ENCODE results near the gene TPCN1. TPM values are rescaled to one million over a fixed set of nuclear protein-coding genes. Genes with fewer than 3 reads are reported as not detected.

TPCN1 gene
- total and polyA plus RNA-seq, 2 donors from 2014 or later: 38.4 to 93.3 TPM

DNA sequence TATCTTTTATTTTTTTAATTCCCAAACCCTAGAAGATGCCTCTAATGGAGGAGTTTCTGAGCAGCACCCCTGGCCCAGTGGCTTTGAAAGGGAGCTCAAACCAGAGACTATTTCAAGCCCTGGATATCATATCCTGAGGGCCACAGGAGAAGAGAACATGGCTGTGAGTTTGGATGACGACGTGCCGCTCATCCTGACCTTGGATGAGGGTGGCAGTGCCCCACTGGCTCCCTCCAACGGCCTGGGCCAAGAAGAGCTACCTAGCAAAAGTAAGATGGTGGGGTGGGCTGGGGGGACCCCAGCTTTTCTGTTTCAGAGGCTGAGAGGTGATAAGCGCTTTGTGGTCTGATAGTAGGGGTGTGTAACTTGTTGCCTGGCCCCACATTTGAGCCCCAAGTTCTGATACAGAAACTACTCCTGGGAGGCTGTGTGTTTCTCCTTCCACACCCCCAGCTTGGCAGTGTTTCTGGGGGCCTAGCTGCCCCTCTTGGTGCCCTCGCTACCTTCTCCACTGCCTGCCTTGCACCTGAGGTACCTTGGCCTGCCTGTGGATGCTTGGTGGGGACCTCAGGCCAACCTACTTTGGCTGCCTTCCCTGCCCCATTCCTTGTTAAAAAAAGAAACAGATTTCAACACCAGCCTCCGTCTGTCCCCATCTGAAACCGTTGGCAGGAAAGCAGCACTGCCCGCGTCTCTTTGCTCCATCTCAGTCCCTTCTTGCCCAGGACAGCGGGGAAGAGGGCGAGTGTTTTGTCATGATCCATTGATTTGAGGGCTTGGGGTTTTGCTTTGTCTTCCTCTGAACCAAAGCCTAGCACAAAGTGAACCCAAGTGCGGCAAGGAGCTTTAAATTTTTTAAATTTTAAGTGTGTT lies 5.7 kb downstream of the TPCN1 start:
- Histone ChIP-seq H3K36me3 (ENCODE audit: control insufficient read depth in 2 of 3, insufficient read depth in 3 of 3, low read length in 3 of 3) (peaks cover 0 to 49% (median 16%) of the 10 kb centered on the region in 3 donors), H3K27ac (ENCODE audit: low read depth in 2 of 2, low read length in 2 of 2) (peak overlapping the region in 1 of 2 donors; percentile 30), H3K4me1 (ENCODE audit: control insufficient read depth in 2 of 3, insufficient read depth in 2 of 3, low read depth in 1 of 3, low read length in 3 of 3) (peaks cover 8 to 41% (median 27%) of the 10 kb centered on the region in 3 donors), H3K4me3 (ENCODE audit: low read length in 3 of 3) (no peak overlapping the region), H3K27me3 (ENCODE audit: control insufficient read depth, insufficient read depth, low read length) (no peaks in the 10 kb centered on the region), H3K9ac (ENCODE audit: low read length in 3 of 3) (peak overlapping the region in 1 of 3 donors; percentile 25), H3K9me3 (ENCODE audit: control insufficient read depth in 2 of 3, insufficient read depth in 1 of 3, low read length in 3 of 3) (no peaks in the 10 kb centered on the region)
- FAIRE-seq: no peak
- TF ChIP-seq, protein P1, sequence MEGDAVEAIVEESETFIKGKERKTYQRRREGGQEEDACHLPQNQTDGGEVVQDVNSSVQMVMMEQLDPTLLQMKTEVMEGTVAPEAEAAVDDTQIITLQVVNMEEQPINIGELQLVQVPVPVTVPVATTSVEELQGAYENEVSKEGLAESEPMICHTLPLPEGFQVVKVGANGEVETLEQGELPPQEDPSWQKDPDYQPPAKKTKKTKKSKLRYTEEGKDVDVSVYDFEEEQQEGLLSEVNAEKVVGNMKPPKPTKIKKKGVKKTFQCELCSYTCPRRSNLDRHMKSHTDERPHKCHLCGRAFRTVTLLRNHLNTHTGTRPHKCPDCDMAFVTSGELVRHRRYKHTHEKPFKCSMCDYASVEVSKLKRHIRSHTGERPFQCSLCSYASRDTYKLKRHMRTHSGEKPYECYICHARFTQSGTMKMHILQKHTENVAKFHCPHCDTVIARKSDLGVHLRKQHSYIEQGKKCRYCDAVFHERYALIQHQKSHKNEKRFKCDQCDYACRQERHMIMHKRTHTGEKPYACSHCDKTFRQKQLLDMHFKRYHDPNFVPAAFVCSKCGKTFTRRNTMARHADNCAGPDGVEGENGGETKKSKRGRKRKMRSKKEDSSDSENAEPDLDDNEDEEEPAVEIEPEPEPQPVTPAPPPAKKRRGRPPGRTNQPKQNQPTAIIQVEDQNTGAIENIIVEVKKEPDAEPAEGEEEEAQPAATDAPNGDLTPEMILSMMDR (IDR thresholded peaks at IDR 0.05; ENCODE audit: borderline replicate concordance, extremely low read depth, insufficient read depth): no peak
- DNase-seq: peak in 1 of 5 donors; percentile 58
- intact Hi-C loops (cut with DNase I): no loop called here

DNA sequence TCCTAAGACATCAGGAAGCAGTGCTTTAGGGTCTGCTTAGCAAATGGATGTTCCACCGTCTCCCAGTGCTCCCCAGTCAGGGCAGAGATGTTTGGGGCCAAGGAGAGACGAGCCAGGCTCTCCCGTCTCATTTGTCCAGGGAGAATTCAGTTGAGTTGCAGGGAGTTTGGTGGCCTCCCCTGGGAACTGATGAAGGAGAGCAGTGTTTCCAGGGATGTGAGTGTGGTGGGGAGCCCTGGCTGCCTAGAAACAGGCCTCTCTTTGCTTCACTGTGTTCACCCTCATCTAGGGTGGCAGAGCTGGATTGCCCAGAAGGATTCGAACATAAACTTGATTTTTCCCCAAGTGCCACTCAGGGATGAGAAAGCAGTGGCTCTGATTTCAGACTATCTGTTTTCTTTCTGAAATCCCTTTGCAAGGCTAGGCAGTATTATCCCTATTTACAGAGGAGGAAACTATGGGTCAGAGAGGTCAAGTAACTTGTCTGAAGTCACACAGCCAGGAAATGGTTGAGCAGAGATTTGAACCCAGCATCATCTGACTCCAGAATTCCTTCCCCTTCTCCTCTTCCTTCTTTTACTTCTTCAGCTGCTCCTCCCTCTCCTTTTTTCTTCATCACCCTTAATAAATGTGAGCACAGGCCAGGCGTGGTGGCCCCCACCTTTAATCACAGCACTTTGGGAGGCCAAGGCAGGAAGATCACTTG lies 6.6 kb downstream of the TPCN1 start:
- H3K9me3 ChIP-seq (ENCODE audit: control insufficient read depth in 2 of 3, insufficient read depth in 1 of 3, low read length in 3 of 3): no peaks in the 10 kb centered on the region
- no peak overlapping the region for H3K4me3 ChIP-seq (ENCODE audit: low read length in 3 of 3)
- H3K36me3 ChIP-seq (ENCODE audit: control insufficient read depth in 2 of 3, insufficient read depth in 3 of 3, low read length in 3 of 3): peaks cover 0 to 58% (median 25%) of the 10 kb centered on the region in 3 donors
- no peaks in the 10 kb centered on the region for H3K27me3 ChIP-seq (ENCODE audit: control insufficient read depth, insufficient read depth, low read length)
- TF ChIP-seq, protein P1 (IDR thresholded peaks at IDR 0.05; ENCODE audit: borderline replicate concordance, extremely low read depth, insufficient read depth): no peak
- H3K9ac ChIP-seq (ENCODE audit: low read length in 3 of 3): no peak overlapping the region
- intact Hi-C loops (cut with DNase I): no loop called here
- DNase-seq (peak in 1 of 5 donors; percentile 9), FAIRE-seq (no peak)
- H3K4me1 ChIP-seq (ENCODE audit: control insufficient read depth in 2 of 3, insufficient read depth in 2 of 3, low read depth in 1 of 3, low read length in 3 of 3): peaks cover 3 to 45% (median 30%) of the 10 kb centered on the region in 3 donors
- no peak overlapping the region for H3K27ac ChIP-seq (ENCODE audit: low read depth in 2 of 2, low read length in 2 of 2)

DNA sequence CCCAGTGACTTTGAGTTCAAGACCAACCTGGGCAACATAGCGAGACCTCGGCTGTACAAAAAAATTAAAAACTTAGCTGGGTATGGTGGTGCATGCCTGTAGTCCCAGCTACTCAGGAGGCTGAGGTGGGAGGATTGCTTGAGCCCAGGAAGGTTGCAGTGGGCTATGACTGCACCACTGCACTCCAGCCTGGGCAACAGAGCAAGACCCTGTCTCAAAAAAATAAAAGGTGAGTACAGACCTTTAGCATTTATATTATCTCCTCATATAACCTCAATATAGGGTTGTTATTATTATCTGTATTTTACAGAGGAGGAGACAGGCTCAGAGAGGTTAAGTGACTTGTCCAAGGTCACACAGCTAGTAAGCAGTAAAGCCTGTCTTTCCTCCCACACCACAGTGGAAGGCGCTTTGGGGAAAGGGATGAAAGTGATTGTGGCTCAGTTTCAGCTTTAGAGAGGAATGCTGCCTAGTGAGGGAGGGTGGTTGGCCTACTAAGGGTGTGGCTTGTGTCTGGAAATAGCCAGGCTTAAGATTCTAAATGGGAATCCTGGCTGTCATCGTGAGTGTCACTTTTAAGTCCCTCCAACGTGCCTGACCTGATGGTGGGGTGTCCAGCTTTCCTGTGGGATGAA lies 7.2 kb downstream of the TPCN1 start:
- TF ChIP-seq, protein P1 (IDR thresholded peaks at IDR 0.05; ENCODE audit: borderline replicate concordance, extremely low read depth, insufficient read depth): no peak
- no peaks in the 10 kb centered on the region for H3K9me3 ChIP-seq (ENCODE audit: control insufficient read depth in 2 of 3, insufficient read depth in 1 of 3, low read length in 3 of 3)
- no peak overlapping the region for H3K9ac ChIP-seq (ENCODE audit: low read length in 3 of 3)
- intact Hi-C loops (cut with DNase I): no loop called here
- FAIRE-seq: no peak
- H3K27me3 ChIP-seq (ENCODE audit: control insufficient read depth, insufficient read depth, low read length): no peaks in the 10 kb centered on the region
- peaks cover 0 to 65% (median 31%) of the 10 kb centered on the region in 3 donors for H3K36me3 ChIP-seq (ENCODE audit: control insufficient read depth in 2 of 3, insufficient read depth in 3 of 3, low read length in 3 of 3)
- H3K4me3 ChIP-seq (ENCODE audit: low read length in 3 of 3): no peak overlapping the region
- peak in 1 of 5 donors; percentile 6 for DNase-seq
- peaks cover 0 to 46% (median 36%) of the 10 kb centered on the region in 3 donors for H3K4me1 ChIP-seq (ENCODE audit: control insufficient read depth in 2 of 3, insufficient read depth in 2 of 3, low read depth in 1 of 3, low read length in 3 of 3)
- H3K27ac ChIP-seq (ENCODE audit: low read depth in 2 of 2, low read length in 2 of 2): peak overlapping the region in 1 of 2 donors; percentile 8

All from kidney (tissue), 14 donors.